ENCODE data around the gene KATNBL1.
"Not testable (repeated sequence)": the region's sequence is repeated elsewhere in the genome, so short reads cannot be mapped to it uniquely, and the experiment has no call there.

DNA sequence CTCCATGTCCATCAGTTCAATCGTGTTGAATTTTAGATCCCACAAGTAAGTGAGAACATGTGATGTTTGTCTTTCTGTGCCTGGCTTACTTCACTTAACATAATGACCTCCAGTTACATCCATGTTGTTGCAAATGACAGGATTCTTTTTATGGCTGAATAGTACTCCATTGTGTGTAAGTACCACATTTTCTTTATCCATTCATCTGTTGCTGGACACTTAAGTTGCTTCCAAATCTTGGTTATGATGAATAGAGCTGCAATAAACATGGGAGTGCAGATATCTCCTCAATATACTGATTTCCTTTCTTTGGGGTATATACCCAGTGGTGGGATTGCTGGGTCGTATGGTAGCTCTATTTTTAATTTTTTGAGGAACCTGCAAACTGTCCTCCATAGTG, 89.5 kb downstream of the KATNBL1 start:
- TF ChIP-seq, protein P1, sequence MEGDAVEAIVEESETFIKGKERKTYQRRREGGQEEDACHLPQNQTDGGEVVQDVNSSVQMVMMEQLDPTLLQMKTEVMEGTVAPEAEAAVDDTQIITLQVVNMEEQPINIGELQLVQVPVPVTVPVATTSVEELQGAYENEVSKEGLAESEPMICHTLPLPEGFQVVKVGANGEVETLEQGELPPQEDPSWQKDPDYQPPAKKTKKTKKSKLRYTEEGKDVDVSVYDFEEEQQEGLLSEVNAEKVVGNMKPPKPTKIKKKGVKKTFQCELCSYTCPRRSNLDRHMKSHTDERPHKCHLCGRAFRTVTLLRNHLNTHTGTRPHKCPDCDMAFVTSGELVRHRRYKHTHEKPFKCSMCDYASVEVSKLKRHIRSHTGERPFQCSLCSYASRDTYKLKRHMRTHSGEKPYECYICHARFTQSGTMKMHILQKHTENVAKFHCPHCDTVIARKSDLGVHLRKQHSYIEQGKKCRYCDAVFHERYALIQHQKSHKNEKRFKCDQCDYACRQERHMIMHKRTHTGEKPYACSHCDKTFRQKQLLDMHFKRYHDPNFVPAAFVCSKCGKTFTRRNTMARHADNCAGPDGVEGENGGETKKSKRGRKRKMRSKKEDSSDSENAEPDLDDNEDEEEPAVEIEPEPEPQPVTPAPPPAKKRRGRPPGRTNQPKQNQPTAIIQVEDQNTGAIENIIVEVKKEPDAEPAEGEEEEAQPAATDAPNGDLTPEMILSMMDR (IDR thresholded peaks at IDR 0.05) = not testable (repeated sequence)
- not testable (repeated sequence) for TF ChIP-seq POLR2AphosphoS5 (IDR thresholded peaks at IDR 0.05); POLR2A (IDR thresholded peaks at IDR 0.05; ENCODE audit: low read depth); EP300 (IDR thresholded peaks at IDR 0.05)
